NCI-H1092 treated with DMSO at 0.1 percent for 48 hours (cell line): ENCODE data around the gene CD3E.
A peak's percentile ranks its signal among the peaks of the same experiment; 100 is the strongest.

Experiments
- DNase-seq: peaks from one replicate; lab custom pipeline; 2025; lab: John Stamatoyannopoulos, UW

The CD3E gene

GRCh38 chr11:118304568-118305248 is at the start of gene CD3E:
TSS of gene CD3E (plus strand) at chr11:118304730. CDS start at chr11:118304953, 223 bp downstream.
- no peak for DNase-seq

- no peak for DNase-seq
Observed at GRCh38 chr11:118258410-118258809, 46.1 kb upstream of the CD3E start.

GRCh38 chr11:118259138-118259537 is 45.4 kb upstream of the CD3E start:
- DNase-seq = no peak

- DNase-seq = no peak
Observed at GRCh38 chr11:118260353-118260752, 44.2 kb upstream of the CD3E start.

GRCh38 chr11:118263112-118263511 is 41.4 kb upstream of the CD3E start:
- no peak for DNase-seq

- peak; percentile 9 for DNase-seq
Observed at GRCh38 chr11:118263695-118264568, 40.6 kb upstream of the CD3E start, which contains the start of gene MPZL2. TSS of gene MPZL2 (minus strand) at chr11:118264297. CDS start at chr11:118264153, 144 bp downstream.

- no peak for DNase-seq
Observed at GRCh38 chr11:118264569-118265465, 39.7 kb upstream of the CD3E start.

- DNase-seq = no peak
Observed at GRCh38 chr11:118265954-118266353, 38.6 kb upstream of the CD3E start.

- DNase-seq = no peak
Observed at GRCh38 chr11:118267486-118267885, 37.0 kb upstream of the CD3E start.

GRCh38 chr11:118272001-118272400 is 32.5 kb upstream of the CD3E start:
- no peak for DNase-seq

GRCh38 chr11:118274186-118274585 is 30.3 kb upstream of the CD3E start:
- no peak for DNase-seq

GRCh38 chr11:118275176-118275575 is 29.4 kb upstream of the CD3E start:
- DNase-seq = no peak

- DNase-seq = no peak
Observed at GRCh38 chr11:118276422-118276821, 28.1 kb upstream of the CD3E start.

- no peak for DNase-seq
Observed at GRCh38 chr11:118277312-118277711, 27.2 kb upstream of the CD3E start.

GRCh38 chr11:118281284-118281683 is 23.2 kb upstream of the CD3E start:
- no peak for DNase-seq

GRCh38 chr11:118282606-118283005 is 21.9 kb upstream of the CD3E start:
- no peak for DNase-seq

- no peak for DNase-seq
Observed at GRCh38 chr11:118283037-118283636, 21.4 kb upstream of the CD3E start.

- DNase-seq = no peak
Observed at GRCh38 chr11:118283756-118284350, 20.7 kb upstream of the CD3E start.

- no peak for DNase-seq
Observed at GRCh38 chr11:118286545-118286944, 18.0 kb upstream of the CD3E start.

GRCh38 chr11:118287006-118287405 is 17.5 kb upstream of the CD3E start:
- no peak for DNase-seq

GRCh38 chr11:118289401-118289800 is 15.1 kb upstream of the CD3E start:
- no peak for DNase-seq
